ENCODE results near the gene CEP112. TPM values are rescaled to one million over a fixed set of nuclear protein-coding genes. Genes with fewer than 3 reads are reported as not detected.

Gene CEP112
- total RNA-seq, 1 donor from 2014 or later, result 9.7 TPM

GRCh38 chr17:66211047-66211810 lies 19.3 kb upstream of the CEP112 start:
- H3K4me3 ChIP-seq, result no peak overlapping the region

GRCh38 chr17:66210208-66210574 lies 18.3 kb upstream of the CEP112 start:
- H3K4me3 ChIP-seq, result no peak overlapping the region
- Mint-ChIP-seq H3K36me3 (no peaks in the 10 kb centered on the region), H3K27me3 (ENCODE audit: insufficient read depth, low read depth) (no peaks in the 10 kb centered on the region), H3K27ac (no peak overlapping the region), H3K4me1 (peaks cover 5% of the 10 kb centered on the region), H3K4me3 (no peak overlapping the region), H3K9me3 (peaks cover 6% of the 10 kb centered on the region)
- H3K4me1 ChIP-seq, result peaks cover 3% of the 10 kb centered on the region
- H2AFZ ChIP-seq (replicated peaks), result no peak overlapping the region
- no peaks in the 10 kb centered on the region for H4K20me1 ChIP-seq (ENCODE audit: low read depth)
- H3K27ac ChIP-seq, result no peak overlapping the region
- TF ChIP-seq EZH2 (IDR thresholded peaks at IDR 0.05), result no peak
- no peak for TF ChIP-seq EZH2phosphoT487 (IDR thresholded peaks at IDR 0.05)
- no peak for TF ChIP-seq CTCF (IDR thresholded peaks at IDR 0.05)
- H3F3A ChIP-seq (ENCODE audit: low read depth), result no peaks in the 10 kb centered on the region
- DNase-seq (ENCODE audit: low spot score), result no peak
- no peaks in the 10 kb centered on the region for H3K9me3 ChIP-seq (ENCODE audit: low read depth)
- no peak overlapping the region for H3K4me2 ChIP-seq
- H3K9ac ChIP-seq, result no peak overlapping the region
- H3K79me2 ChIP-seq (ENCODE audit: low read depth), result no peaks in the 10 kb centered on the region
- no peaks in the 10 kb centered on the region for H3K27me3 ChIP-seq
- H3K36me3 ChIP-seq, result no peaks in the 10 kb centered on the region

More at GRCh38 chr17:66211047-66211810, 19.3 kb upstream of the CEP112 start:
- Histone ChIP-seq H3K4me2 (no peak overlapping the region), H3K36me3 (no peaks in the 10 kb centered on the region), H3F3A (ENCODE audit: low read depth) (no peaks in the 10 kb centered on the region), H3K9ac (no peak overlapping the region), H3K27ac (no peak overlapping the region), H3K4me1 (peaks cover 3% of the 10 kb centered on the region), H4K20me1 (ENCODE audit: low read depth) (no peaks in the 10 kb centered on the region), H3K79me2 (ENCODE audit: low read depth) (no peaks in the 10 kb centered on the region), H3K9me3 (ENCODE audit: low read depth) (no peaks in the 10 kb centered on the region), H3K27me3 (no peaks in the 10 kb centered on the region), H2AFZ (replicated peaks) (no peak overlapping the region)
- peaks cover 6% of the 10 kb centered on the region for H3K9me3 Mint-ChIP-seq
- H3K27me3 Mint-ChIP-seq (ENCODE audit: insufficient read depth, low read depth), result no peaks in the 10 kb centered on the region
- no peaks in the 10 kb centered on the region for H3K36me3 Mint-ChIP-seq
- TF ChIP-seq EZH2 (IDR thresholded peaks at IDR 0.05) (no peak), CTCF (IDR thresholded peaks at IDR 0.05) (no peak), EZH2phosphoT487 (IDR thresholded peaks at IDR 0.05) (no peak)
- H3K4me1 Mint-ChIP-seq, result peaks cover 8% of the 10 kb centered on the region
- no peak overlapping the region for H3K27ac Mint-ChIP-seq
- no peak overlapping the region for H3K4me3 Mint-ChIP-seq
- DNase-seq (ENCODE audit: low spot score), result no peak

GRCh38 chr17:66207936-66208335 lies 16.0 kb upstream of the CEP112 start:
- H3K79me2 ChIP-seq (ENCODE audit: low read depth), result no peaks in the 10 kb centered on the region
- no peak overlapping the region for H3K4me2 ChIP-seq
- Mint-ChIP-seq H3K9me3 (peaks cover 7% of the 10 kb centered on the region), H3K4me3 (no peak overlapping the region), H3K27me3 (ENCODE audit: insufficient read depth, low read depth) (peaks cover 4% of the 10 kb centered on the region), H3K36me3 (no peaks in the 10 kb centered on the region), H3K4me1 (peaks cover 3% of the 10 kb centered on the region), H3K27ac (no peak overlapping the region)
- H3K9me3 ChIP-seq (ENCODE audit: low read depth), result no peaks in the 10 kb centered on the region
- H4K20me1 ChIP-seq (ENCODE audit: low read depth), result no peaks in the 10 kb centered on the region
- H3K27ac ChIP-seq, result no peak overlapping the region
- H3K27me3 ChIP-seq, result no peaks in the 10 kb centered on the region
- no peak overlapping the region for H3K4me3 ChIP-seq
- no peak for DNase-seq (ENCODE audit: low spot score)
- no peaks in the 10 kb centered on the region for H3K36me3 ChIP-seq
- H2AFZ ChIP-seq (replicated peaks), result no peak overlapping the region
- H3K9ac ChIP-seq, result no peak overlapping the region
- H3F3A ChIP-seq (ENCODE audit: low read depth), result no peaks in the 10 kb centered on the region
- H3K4me1 ChIP-seq, result peaks cover 3% of the 10 kb centered on the region
- no peak for TF ChIP-seq EZH2phosphoT487 (IDR thresholded peaks at IDR 0.05)
- no peak for TF ChIP-seq EZH2 (IDR thresholded peaks at IDR 0.05)

Data from neural progenitor cell (in vitro differentiated cells).